A549 (cell line): ENCODE measurements around the gene BRPF1. TPM values are rescaled to one million over a fixed set of nuclear protein-coding genes. Genes with fewer than 3 reads are reported as not detected.
A peak's percentile ranks its signal among the peaks of the same experiment; 100 is the strongest.

Experiments used
- ATAC-seq, 2 experiments: fragments of 200-7000 bp in 1 of 2; fragments of >200 bp in 1 of 2; cut with Nextera tagmentation in 1 of 2; cut with Tn5 transposase in 1 of 2; 3 replicates each; pipeline versions ENCODE4 v1.8.0 to v1.9.1; 2018 to 2020; ENCODE audit warnings: mild to moderate bottlenecking in 1 of 2, moderate library complexity in 1 of 2
- CTCF ChIA-PET: fragments of 300-600 bp; sonication (Branson Sonifier 250); formaldehyde crosslinking; extraction: SDS; loops from one replicate; lab custom pipeline; 2021; ENCODE audit warnings: antibody characterized with exemption, inconsistent platforms; lab: Yijun Ruan, JAX
- POLR2A ChIA-PET: fragments of 350-600 bp; formaldehyde crosslinking; extraction: SDS; loops from one replicate; lab custom pipeline; 2021; ENCODE audit warnings: antibody characterized with exemption, inconsistent platforms; lab: Yijun Ruan, JAX
- DNase-seq, 2 experiments: peaks; one replicate each; pipeline versions ENCODE4 v3.0.0 to v3.0.0-alpha.2; 2011 to 2016; ENCODE audit warnings: low read depth in 1 of 2, low spot score in 1 of 2
- FAIRE-seq: peaks from 2 replicates; lab custom pipeline; 2011; peaks lifted over from hg19 to GRCh38; lab: Jason Lieb, UNC
- H3K27ac ChIP-seq, 2 experiments: fragments of >200 bp; sonication (Bioruptor Twin); formaldehyde crosslinking; 3 replicates each; pipeline ENCODE4 v1.5.1; 2016 to 2017
- H3K4me1 ChIP-seq: fragments of >200 bp; sonication (Bioruptor Twin); formaldehyde crosslinking; 3 replicates; pipeline ENCODE4 v1.6.1; 2016
- H3K4me2 ChIP-seq: fragments of >200 bp; sonication (Bioruptor Twin); formaldehyde crosslinking; 3 replicates; pipeline ENCODE4 v1.6.1; 2016
- H3K4me3 ChIP-seq: fragments of >200 bp; sonication (Bioruptor Twin); formaldehyde crosslinking; 3 replicates; pipeline ENCODE4 v1.5.1; 2016
- H3K9me3 ChIP-seq: fragments of >200 bp; sonication (Bioruptor Twin); formaldehyde crosslinking; 3 replicates; pipeline ENCODE4 v1.6.1; 2016
- BHLHE40 ChIP-seq: IDR thresholded peaks from 2 replicates; pipeline ENCODE4 v1.6.1; 2012; ENCODE audit warnings: low read depth, low read length, inconsistent platforms
- CBX2 ChIP-seq: fragments of 200-600 bp; sonication (generic); IDR thresholded peaks from 2 replicates; pipeline ENCODE4 v1.6.1; 2016; ENCODE audit warnings: low read depth, mild to moderate bottlenecking, borderline replicate concordance
- CBX8 ChIP-seq: fragments of 200-600 bp; sonication (generic); IDR thresholded peaks from 2 replicates; pipeline ENCODE4 v1.6.1; 2016
- CEBPB ChIP-seq, 2 experiments: fragments of >200 bp in 1 of 2; sonication (Bioruptor Twin) in 1 of 2; formaldehyde crosslinking in 1 of 2; IDR thresholded peaks; 2 replicates each; pipeline ENCODE4 v1.6.1; 2012 to 2016
- CHD2 ChIP-seq: fragments of 150-350 bp; IDR thresholded peaks from 2 replicates; pipeline ENCODE4 v1.6.1; 2014; ENCODE audit warnings: low read length; ENCODE audit not compliant: partially characterized antibody
- CHD4 ChIP-seq: fragments of 200-600 bp; sonication (generic); IDR thresholded peaks from 2 replicates; pipeline ENCODE4 v1.6.1; 2016; ENCODE audit warnings: antibody characterized with exemption, mild to moderate bottlenecking, borderline replicate concordance
- CTCF ChIP-seq: fragments of >200 bp; sonication (Bioruptor Twin); formaldehyde crosslinking; IDR thresholded peaks from 3 replicates; pipeline ENCODE4 v1.5.1; 2016
- EHF ChIP-seq: fragments of 250-450 bp; sonication (Bioruptor Pico); IDR thresholded peaks from 2 replicates; pipeline ENCODE4 v1.5.0; 2020; ENCODE audit warnings: mild to moderate bottlenecking
- ELK1 ChIP-seq: fragments of 150-350 bp; IDR thresholded peaks from 2 replicates; pipeline ENCODE4 v1.6.1; 2014; ENCODE audit warnings: low read depth, mild to moderate bottlenecking, low read length
- FOXS1 ChIP-seq: fragments of 250-450 bp; sonication (Bioruptor Pico); IDR thresholded peaks from 2 replicates; pipeline ENCODE4 v1.5.0; 2020; ENCODE audit warnings: mild to moderate bottlenecking, moderate library complexity
- HES2 ChIP-seq: fragments of >200 bp; sonication (Bioruptor Twin); formaldehyde crosslinking; IDR thresholded peaks from 2 replicates; pipeline ENCODE4 v1.6.1; 2016
- HEYL ChIP-seq: fragments of 250-450 bp; sonication (Bioruptor Pico); IDR thresholded peaks from 2 replicates; pipeline ENCODE4 v1.8.0; 2021; ENCODE audit warnings: mild to moderate bottlenecking, moderate library complexity
- HMGXB4 ChIP-seq: fragments of 250-450 bp; sonication (Bioruptor Pico); IDR thresholded peaks from 2 replicates; pipeline ENCODE4 v1.5.0; 2021; ENCODE audit warnings: mild to moderate bottlenecking, moderate library complexity, borderline replicate concordance
- HOXA7 ChIP-seq: fragments of 250-450 bp; sonication (Bioruptor Pico); IDR thresholded peaks from 2 replicates; pipeline ENCODE4 v1.5.0; 2020; ENCODE audit warnings: mild to moderate bottlenecking, moderate library complexity
- HOXB13 ChIP-seq: fragments of 250-450 bp; sonication (Bioruptor Pico); IDR thresholded peaks from 2 replicates; pipeline ENCODE4 v1.5.0; 2020; ENCODE audit warnings: low read depth, mild to moderate bottlenecking, moderate library complexity
- HOXB5 ChIP-seq: fragments of 250-450 bp; sonication (Bioruptor Pico); IDR thresholded peaks from 2 replicates; pipeline ENCODE4 v1.5.0; 2020; ENCODE audit warnings: mild to moderate bottlenecking, moderate library complexity
- JUN ChIP-seq, 2 experiments: fragments of >200 bp; sonication (Bioruptor Twin); formaldehyde crosslinking; IDR thresholded peaks; 2 replicates in 1 of 2; 3 replicates in 1 of 2; pipeline ENCODE4 v1.6.1; 2016 to 2017
- JUNB ChIP-seq: fragments of >200 bp; sonication (Bioruptor Twin); formaldehyde crosslinking; IDR thresholded peaks from 2 replicates; pipeline ENCODE4 v1.6.1; 2016
- MAX ChIP-seq: IDR thresholded peaks from 2 replicates; pipeline ENCODE4 v1.6.1; 2012
- PHF8 ChIP-seq: fragments of 200-600 bp; sonication (generic); IDR thresholded peaks from 2 replicates; pipeline ENCODE4 v1.6.1; 2016; ENCODE audit warnings: low read depth, mild to moderate bottlenecking, antibody characterized with exemption, moderate library complexity, borderline replicate concordance
- POLR2A ChIP-seq: IDR thresholded peaks from 2 replicates; pipeline ENCODE4 v1.6.1; 2012; ENCODE audit warnings: mild to moderate bottlenecking, low read length
- POLR2AphosphoS2 ChIP-seq: conservative IDR thresholded peaks from 2 replicates; pipeline ENCODE4 v1.6.1; 2012; ENCODE audit warnings: low read length, improper control_type of control experiment, inconsistent platforms
- RAD21 ChIP-seq, 2 experiments: fragments of >200 bp in 1 of 2; sonication (Bioruptor Twin) in 1 of 2; formaldehyde crosslinking in 1 of 2; IDR thresholded peaks in 1 of 2; conservative IDR thresholded peaks in 1 of 2; 2 replicates in 1 of 2; 3 replicates in 1 of 2; pipeline ENCODE4 v1.6.1; 2012 to 2018; ENCODE audit warnings: inconsistent platforms in 1 of 2
- RCOR1 ChIP-seq: fragments of 150-350 bp; IDR thresholded peaks from 2 replicates; pipeline ENCODE4 v1.6.1; 2014; ENCODE audit warnings: antibody characterized with exemption, low read length, low read depth
- REST ChIP-seq: fragments of 200-600 bp; sonication (generic); IDR thresholded peaks from 2 replicates; pipeline ENCODE4 v1.6.1; 2016; ENCODE audit warnings: antibody characterized with exemption, mild to moderate bottlenecking, moderate library complexity
- SREBF2 ChIP-seq: fragments of 450-650 bp; IDR thresholded peaks from 2 replicates; pipeline ENCODE4 v1.6.1; 2014; ENCODE audit warnings: mild to moderate bottlenecking, moderate library complexity
- ZC3H11A ChIP-seq: fragments of 450-650 bp; IDR thresholded peaks from 2 replicates; pipeline ENCODE4 v1.6.1; 2014; ENCODE audit warnings: antibody characterized with exemption, mild to moderate bottlenecking
- WGBS: methylation state at CpG from one replicate; pipeline ENCODE4 v1.1.6; 2017; ENCODE audit errors: missing lambda C conversion rate; 5-methylcytosine and 5-hydroxymethylcytosine counted together
- polyA plus RNA-seq, 4 experiments: library from polyadenylated mRNA; depleted of rRNA in 3 of 4; stranded (reverse); fragments of >200 nt; fragmentation: RNase III in 1 of 4; extraction: RNeasy Plus Mini Kit Qiagen cat#74134 plus additional on column Dnase treatment in 1 of 4; gene quantifications; 2 replicates in 3 of 4; 3 replicates in 1 of 4; pipeline ENCODE4 v1.2.3, GENCODE V29; 2011 to 2017
- TF ChIP-seq, protein P1 (sequence below): fragments of >200 bp; sonication (Bioruptor Twin); formaldehyde crosslinking; IDR thresholded peaks from 3 replicates; pipeline ENCODE4 v1.6.1; 2016
- TF ChIP-seq, protein P2 (sequence below): IDR thresholded peaks from 2 replicates; pipeline ENCODE4 v1.6.1; 2012

Gene BRPF1
- polyA plus RNA-seq, 2 of the 4 experiments (the other 2 are of a cell fraction) = 8.6 to 12.4 TPM

DNA sequence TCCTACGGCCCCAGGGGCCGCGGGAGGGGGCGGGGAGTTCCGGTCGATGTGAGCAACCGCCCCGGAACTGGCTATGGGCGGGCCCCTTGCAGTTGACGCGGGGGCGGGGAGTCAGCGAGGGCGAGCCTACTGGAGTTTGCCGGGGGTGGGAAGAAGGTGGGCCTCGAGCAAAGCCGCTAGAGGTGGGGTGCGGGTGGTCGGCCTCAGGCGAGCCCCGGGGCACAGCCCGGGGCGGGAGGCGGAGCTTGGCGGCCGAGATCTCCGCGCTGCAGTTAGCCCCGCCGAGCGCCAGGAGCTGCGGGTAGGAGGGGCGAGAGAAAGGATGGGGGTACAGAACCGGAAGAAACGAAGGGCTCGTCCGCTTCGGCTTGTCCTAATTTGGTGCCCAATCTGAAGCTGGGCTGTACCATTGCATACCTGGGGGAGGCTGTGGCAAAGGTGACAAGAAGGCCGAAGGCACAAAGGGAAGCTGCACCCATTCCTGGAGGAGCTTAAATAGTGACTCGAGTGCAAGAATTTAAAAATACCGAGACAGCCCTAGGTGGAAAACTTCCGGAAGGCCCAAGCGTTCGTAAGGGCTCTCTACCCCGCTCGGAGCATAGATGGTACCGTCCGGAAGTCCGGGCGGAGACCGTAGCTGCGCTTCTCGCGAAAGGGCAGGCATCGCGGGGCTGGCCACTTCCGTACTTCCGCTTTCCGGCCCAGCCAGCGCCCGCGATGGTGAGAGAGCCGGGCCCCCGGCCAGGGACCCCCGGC, 61.0 kb downstream of the BRPF1 start, which contains the start of the genes ARPC4 and TADA3:
TSS of gene ARPC4 (plus strand) at position 678 of the 756 bp plus-strand sequence. CDS start at position 718, 40 bp downstream.
TSS of gene TADA3 (minus strand) at position 69 of the 756 bp plus-strand sequence. CDS start 1,007 bp downstream, outside the sequence.
- no peak for FAIRE-seq
- peak within 1 kb of the TSS; percentile 68 for H3K4me3 ChIP-seq
- CTCF ChIA-PET = interaction anchor here (0.7 to 1.2 kb wide), 7 partner anchors 10 to 154 kb away, joined by 3 to 5 read pairs (median 3); no protein-coding TSS in a partner anchor
- peak; percentile 94 to 96 for DNase-seq
- H3K4me2 ChIP-seq = peak within 1 kb of the TSS; percentile 99
- H3K4me1 ChIP-seq = peaks cover 21% of the 10 kb centered on the region
- peak within 1 kb of the TSS; percentile 95 to 97 for H3K27ac ChIP-seq
- peak; percentile 94 to 95 for ATAC-seq
- H3K9me3 ChIP-seq = no peaks in the 10 kb centered on the region
- whole genome bisulfite sequencing = under 1% methylated on average over 37 of the region's 65 CpGs
- POLR2A ChIA-PET = interaction anchor here (0.6 to 1.6 kb wide), 17 partner anchors 8 to 333 kb away, joined by 3 to 17 read pairs (median 3); partner anchors contain the start of genes BRPF1, CAMK1, CRELD1 and OGG1
- TF ChIP-seq HOXB5 (CRISPR knock-in tag) (no peak), PHF8 (peak; percentile 28), CBX2 (no peak), POLR2AphosphoS2 (no peak), CBX8 (no peak), POLR2A (peak; percentile 44), CEBPB (IDR thresholded peaks at IDR 0.05) (no peak), MAX (peak; percentile 56), FOXS1 (CRISPR knock-in tag) (no peak), HMGXB4 (CRISPR knock-in tag) (no peak), HOXB13 (CRISPR knock-in tag) (no peak), BHLHE40 (peak; percentile 87), ELK1 (peak; percentile 71; the same call in 1 of the 2 replicates), HES2 (no peak), EHF (no peak), ZC3H11A (no peak), CHD2 (peak; percentile 92), RAD21 (conservative IDR thresholded peaks at IDR 0.05 in 1 of 2, IDR thresholded peaks at IDR 0.05 in 1 of 2) (no peak), SREBF2 (no peak), JUNB (no peak), CTCF (no peak), HEYL (CRISPR knock-in tag) (no peak), REST (peak; percentile 95), HOXA7 (no peak), JUN (IDR thresholded peaks at IDR 0.05) (peak; percentile 89 to 91), RCOR1 (no peak), CHD4 (no peak)
- TF ChIP-seq, protein P1, sequence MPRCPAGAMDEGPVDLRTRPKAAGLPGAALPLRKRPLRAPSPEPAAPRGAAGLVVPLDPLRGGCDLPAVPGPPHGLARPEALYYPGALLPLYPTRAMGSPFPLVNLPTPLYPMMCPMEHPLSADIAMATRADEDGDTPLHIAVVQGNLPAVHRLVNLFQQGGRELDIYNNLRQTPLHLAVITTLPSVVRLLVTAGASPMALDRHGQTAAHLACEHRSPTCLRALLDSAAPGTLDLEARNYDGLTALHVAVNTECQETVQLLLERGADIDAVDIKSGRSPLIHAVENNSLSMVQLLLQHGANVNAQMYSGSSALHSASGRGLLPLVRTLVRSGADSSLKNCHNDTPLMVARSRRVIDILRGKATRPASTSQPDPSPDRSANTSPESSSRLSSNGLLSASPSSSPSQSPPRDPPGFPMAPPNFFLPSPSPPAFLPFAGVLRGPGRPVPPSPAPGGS = peak; percentile 47; the same call in 1 of the 3 replicates
- TF ChIP-seq, protein P2, sequence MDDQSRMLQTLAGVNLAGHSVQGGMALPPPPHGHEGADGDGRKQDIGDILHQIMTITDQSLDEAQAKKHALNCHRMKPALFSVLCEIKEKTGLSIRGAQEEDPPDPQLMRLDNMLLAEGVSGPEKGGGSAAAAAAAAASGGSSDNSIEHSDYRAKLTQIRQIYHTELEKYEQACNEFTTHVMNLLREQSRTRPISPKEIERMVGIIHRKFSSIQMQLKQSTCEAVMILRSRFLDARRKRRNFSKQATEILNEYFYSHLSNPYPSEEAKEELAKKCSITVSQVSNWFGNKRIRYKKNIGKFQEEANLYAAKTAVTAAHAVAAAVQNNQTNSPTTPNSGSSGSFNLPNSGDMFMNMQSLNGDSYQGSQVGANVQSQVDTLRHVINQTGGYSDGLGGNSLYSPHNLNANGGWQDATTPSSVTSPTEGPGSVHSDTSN = no peak
